ENCODE measurements around the gene TNFRSF9. TPM values are rescaled to one million over a fixed set of nuclear protein-coding genes. Genes with fewer than 3 reads are reported as not detected.
A peak's percentile ranks its signal among the peaks of the same experiment; 100 is the strongest.

Gene TNFRSF9
- total RNA-seq, 1 experiment from 2014 or later, result 0.23 TPM

DNA sequence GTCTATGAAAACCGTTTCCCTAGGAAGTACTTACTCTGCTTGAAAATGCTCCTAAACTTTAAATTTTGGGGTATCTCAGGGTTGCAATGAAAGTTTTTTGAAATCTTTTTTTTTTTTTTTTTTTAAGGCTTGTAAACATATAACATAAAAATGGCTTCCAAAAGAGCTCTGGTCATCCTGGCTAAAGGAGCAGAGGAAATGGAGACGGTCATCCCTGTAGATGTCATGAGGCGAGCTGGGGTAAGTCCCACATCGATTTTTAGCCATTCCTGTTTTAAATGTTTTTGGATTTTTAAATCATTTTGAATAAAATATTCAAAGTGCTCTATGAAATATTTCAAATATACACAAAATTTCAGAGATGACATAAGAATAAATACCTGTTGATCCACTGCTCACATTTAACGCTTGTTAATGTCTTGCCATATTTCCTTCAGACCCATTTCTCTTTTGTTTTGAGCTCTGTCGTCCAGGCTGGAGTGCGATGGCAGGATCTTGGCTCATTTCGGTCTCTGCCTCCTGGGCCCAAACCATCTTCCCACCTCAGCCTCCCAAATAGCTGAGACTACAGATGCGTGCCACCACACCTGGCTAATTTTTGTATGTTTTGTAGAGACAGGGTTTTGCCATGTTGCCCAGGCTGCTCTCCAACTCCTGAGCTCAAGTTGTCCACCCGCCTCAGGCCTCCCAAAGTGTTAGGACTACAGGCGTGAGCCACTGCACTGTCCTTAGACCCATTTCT, 22.2 kb upstream of the TNFRSF9 start:
- no peak for ATAC-seq
- no peaks in the 10 kb centered on the region for H3K27me3 ChIP-seq (ENCODE audit: control insufficient read depth, insufficient read depth, low read length)
- DNase-seq (ENCODE audit: low read depth, low spot score), result no peak
- H3K4me1 ChIP-seq (ENCODE audit: control insufficient read depth, insufficient read depth, low read length), result peaks cover 22% of the 10 kb centered on the region
- intact Hi-C loops (cut with micrococcal nuclease; ENCODE audit: unreplicated experiment) (no loop called here), in situ Hi-C loops (cut with HindIII; ENCODE audit: low pct_unique_long_range_greater_than_20kb, low sequenced_read_pairs) (no loop called here)
- peak overlapping the region; percentile 87 to 96 for H3K4me3 ChIP-seq (ENCODE audit: low read depth in 2 of 2, low read length in 2 of 2)
- H3K27ac ChIP-seq (ENCODE audit: low read length), result peak overlapping the region; percentile 99
- H3K36me3 ChIP-seq (ENCODE audit: control insufficient read depth, insufficient read depth, low read length), result peaks cover 18% of the 10 kb centered on the region
- ChIA-PET POLR2A (interaction anchor here (0.6 kb wide), 1 partner anchor 25 kb away, joined by 4 read pairs; no protein-coding TSS in a partner anchor), CTCF (no interaction called here)
- BruUV-seq (replicated peaks), result no TSS peak
- no peaks in the 10 kb centered on the region for H3K9me3 ChIP-seq (ENCODE audit: control insufficient read depth, insufficient read depth, low read depth, low read length)
- TF ChIP-seq POLR2AphosphoS5 (IDR thresholded peaks at IDR 0.05; ENCODE audit: low read depth, low read length), result no peak
- TF ChIP-seq, protein P1, sequence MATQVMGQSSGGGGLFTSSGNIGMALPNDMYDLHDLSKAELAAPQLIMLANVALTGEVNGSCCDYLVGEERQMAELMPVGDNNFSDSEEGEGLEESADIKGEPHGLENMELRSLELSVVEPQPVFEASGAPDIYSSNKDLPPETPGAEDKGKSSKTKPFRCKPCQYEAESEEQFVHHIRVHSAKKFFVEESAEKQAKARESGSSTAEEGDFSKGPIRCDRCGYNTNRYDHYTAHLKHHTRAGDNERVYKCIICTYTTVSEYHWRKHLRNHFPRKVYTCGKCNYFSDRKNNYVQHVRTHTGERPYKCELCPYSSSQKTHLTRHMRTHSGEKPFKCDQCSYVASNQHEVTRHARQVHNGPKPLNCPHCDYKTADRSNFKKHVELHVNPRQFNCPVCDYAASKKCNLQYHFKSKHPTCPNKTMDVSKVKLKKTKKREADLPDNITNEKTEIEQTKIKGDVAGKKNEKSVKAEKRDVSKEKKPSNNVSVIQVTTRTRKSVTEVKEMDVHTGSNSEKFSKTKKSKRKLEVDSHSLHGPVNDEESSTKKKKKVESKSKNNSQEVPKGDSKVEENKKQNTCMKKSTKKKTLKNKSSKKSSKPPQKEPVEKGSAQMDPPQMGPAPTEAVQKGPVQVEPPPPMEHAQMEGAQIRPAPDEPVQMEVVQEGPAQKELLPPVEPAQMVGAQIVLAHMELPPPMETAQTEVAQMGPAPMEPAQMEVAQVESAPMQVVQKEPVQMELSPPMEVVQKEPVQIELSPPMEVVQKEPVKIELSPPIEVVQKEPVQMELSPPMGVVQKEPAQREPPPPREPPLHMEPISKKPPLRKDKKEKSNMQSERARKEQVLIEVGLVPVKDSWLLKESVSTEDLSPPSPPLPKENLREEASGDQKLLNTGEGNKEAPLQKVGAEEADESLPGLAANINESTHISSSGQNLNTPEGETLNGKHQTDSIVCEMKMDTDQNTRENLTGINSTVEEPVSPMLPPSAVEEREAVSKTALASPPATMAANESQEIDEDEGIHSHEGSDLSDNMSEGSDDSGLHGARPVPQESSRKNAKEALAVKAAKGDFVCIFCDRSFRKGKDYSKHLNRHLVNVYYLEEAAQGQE (IDR thresholded peaks at IDR 0.05; ENCODE audit: insufficient read depth in 1 of 2, low read depth in 2 of 2, low read length in 1 of 2), result no peak
- TF ChIP-seq, protein P2, sequence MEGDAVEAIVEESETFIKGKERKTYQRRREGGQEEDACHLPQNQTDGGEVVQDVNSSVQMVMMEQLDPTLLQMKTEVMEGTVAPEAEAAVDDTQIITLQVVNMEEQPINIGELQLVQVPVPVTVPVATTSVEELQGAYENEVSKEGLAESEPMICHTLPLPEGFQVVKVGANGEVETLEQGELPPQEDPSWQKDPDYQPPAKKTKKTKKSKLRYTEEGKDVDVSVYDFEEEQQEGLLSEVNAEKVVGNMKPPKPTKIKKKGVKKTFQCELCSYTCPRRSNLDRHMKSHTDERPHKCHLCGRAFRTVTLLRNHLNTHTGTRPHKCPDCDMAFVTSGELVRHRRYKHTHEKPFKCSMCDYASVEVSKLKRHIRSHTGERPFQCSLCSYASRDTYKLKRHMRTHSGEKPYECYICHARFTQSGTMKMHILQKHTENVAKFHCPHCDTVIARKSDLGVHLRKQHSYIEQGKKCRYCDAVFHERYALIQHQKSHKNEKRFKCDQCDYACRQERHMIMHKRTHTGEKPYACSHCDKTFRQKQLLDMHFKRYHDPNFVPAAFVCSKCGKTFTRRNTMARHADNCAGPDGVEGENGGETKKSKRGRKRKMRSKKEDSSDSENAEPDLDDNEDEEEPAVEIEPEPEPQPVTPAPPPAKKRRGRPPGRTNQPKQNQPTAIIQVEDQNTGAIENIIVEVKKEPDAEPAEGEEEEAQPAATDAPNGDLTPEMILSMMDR (IDR thresholded peaks at IDR 0.05), result no peak
- TF ChIP-seq TCF7L2 (IDR thresholded peaks at IDR 0.05; ENCODE audit: low read depth, low read length), result no peak
- no peak for TF ChIP-seq SIN3A (IDR thresholded peaks at IDR 0.05; ENCODE audit: borderline replicate concordance, insufficient read depth, low read depth, low read length)

DNA sequence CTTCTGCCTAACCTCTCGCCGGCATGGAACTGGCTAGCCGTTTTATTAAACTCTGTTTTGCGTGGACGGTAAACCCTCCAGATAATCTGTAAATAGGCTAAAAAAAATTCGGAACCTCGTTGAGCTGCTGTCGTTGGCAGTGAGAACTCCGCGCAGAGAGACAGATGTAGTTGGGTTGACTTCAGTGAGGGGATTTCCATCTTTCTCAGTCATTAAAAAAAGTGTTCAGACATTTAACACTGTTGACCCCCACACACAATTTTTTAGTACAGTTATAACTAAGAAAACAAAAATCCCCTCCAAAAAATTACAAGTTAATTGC, 21.3 kb upstream of the TNFRSF9 start:
- peaks cover 22% of the 10 kb centered on the region for H3K4me1 ChIP-seq (ENCODE audit: control insufficient read depth, insufficient read depth, low read length)
- peak overlapping the region; percentile 99 for H3K27ac ChIP-seq (ENCODE audit: low read length)
- peak; percentile 2; the same call in 1 of the 2 replicates for ATAC-seq
- intact Hi-C loops (cut with micrococcal nuclease; ENCODE audit: unreplicated experiment) (no loop called here), in situ Hi-C loops (cut with HindIII; ENCODE audit: low pct_unique_long_range_greater_than_20kb, low sequenced_read_pairs) (no loop called here)
- DNase-seq (ENCODE audit: low read depth, low spot score), result no peak
- peaks cover 18% of the 10 kb centered on the region for H3K36me3 ChIP-seq (ENCODE audit: control insufficient read depth, insufficient read depth, low read length)
- CTCF ChIA-PET, result no interaction called here
- TF ChIP-seq, protein P2 (IDR thresholded peaks at IDR 0.05), result no peak
- no peak for TF ChIP-seq SIN3A (IDR thresholded peaks at IDR 0.05; ENCODE audit: borderline replicate concordance, insufficient read depth, low read depth, low read length)
- TF ChIP-seq, protein P1 (IDR thresholded peaks at IDR 0.05; ENCODE audit: insufficient read depth in 1 of 2, low read depth in 2 of 2, low read length in 1 of 2), result no peak
- no peak for TF ChIP-seq POLR2AphosphoS5 (IDR thresholded peaks at IDR 0.05; ENCODE audit: low read depth, low read length)
- no peak for TF ChIP-seq TCF7L2 (IDR thresholded peaks at IDR 0.05; ENCODE audit: low read depth, low read length)
- POLR2A ChIA-PET, result interaction anchor here (0.6 kb wide), 1 partner anchor 56 kb away, joined by 12 read pairs; no protein-coding TSS in a partner anchor
- H3K4me3 ChIP-seq (ENCODE audit: low read depth in 2 of 2, low read length in 2 of 2), result peak overlapping the region; percentile 87 to 96
- BruUV-seq (replicated peaks), result no TSS peak
- no peaks in the 10 kb centered on the region for H3K27me3 ChIP-seq (ENCODE audit: control insufficient read depth, insufficient read depth, low read length)
- H3K9me3 ChIP-seq (ENCODE audit: control insufficient read depth, insufficient read depth, low read depth, low read length), result no peaks in the 10 kb centered on the region

All from Panc1 (cell line).